Gastrocnemius medialis (tissue), 4 donors: ENCODE measurements around the gene RCVRN.

Experiments used
- CTCF ChIP-seq, 5 experiments: fragments of 450-650 bp in 3 of 5; fragments of 200-600 bp in 2 of 5; sonication (generic) in 2 of 5; IDR thresholded peaks in 4 of 5; conservative IDR thresholded peaks in 1 of 5; 1 replicate in 4 of 5; 2 replicates in 1 of 5; pipeline ENCODE4 v1.5.1; 2016 to 2019; ENCODE audit warnings: antibody characterized with exemption in 5 of 5, mild to moderate bottlenecking in 3 of 5, moderate library complexity in 3 of 5
- POLR2A ChIP-seq, 2 donors: fragments of 450-650 bp; IDR thresholded peaks; one replicate each; pipeline ENCODE4 v1.6.1; 2017; ENCODE audit warnings: antibody characterized with exemption in 2 of 2, mild to moderate bottlenecking in 2 of 2, moderate library complexity in 2 of 2

- TF ChIP-seq CTCF (IDR thresholded peaks at IDR 0.05 in 4 of 5, conservative IDR thresholded peaks at IDR 0.05 in 1 of 5) (no peak), POLR2A (IDR thresholded peaks at IDR 0.05) (no peak)
Measured at GRCh38 chr17:9878356-9878755, 26.7 kb downstream of the RCVRN start.
